ENCODE measurements around the gene MTHFD1L. TPM values are rescaled to one million over a fixed set of nuclear protein-coding genes. Genes with fewer than 3 reads are reported as not detected.

MTHFD1L gene
- total RNA-seq, 1 donor from 2014 or later = 28.1 TPM

DNA sequence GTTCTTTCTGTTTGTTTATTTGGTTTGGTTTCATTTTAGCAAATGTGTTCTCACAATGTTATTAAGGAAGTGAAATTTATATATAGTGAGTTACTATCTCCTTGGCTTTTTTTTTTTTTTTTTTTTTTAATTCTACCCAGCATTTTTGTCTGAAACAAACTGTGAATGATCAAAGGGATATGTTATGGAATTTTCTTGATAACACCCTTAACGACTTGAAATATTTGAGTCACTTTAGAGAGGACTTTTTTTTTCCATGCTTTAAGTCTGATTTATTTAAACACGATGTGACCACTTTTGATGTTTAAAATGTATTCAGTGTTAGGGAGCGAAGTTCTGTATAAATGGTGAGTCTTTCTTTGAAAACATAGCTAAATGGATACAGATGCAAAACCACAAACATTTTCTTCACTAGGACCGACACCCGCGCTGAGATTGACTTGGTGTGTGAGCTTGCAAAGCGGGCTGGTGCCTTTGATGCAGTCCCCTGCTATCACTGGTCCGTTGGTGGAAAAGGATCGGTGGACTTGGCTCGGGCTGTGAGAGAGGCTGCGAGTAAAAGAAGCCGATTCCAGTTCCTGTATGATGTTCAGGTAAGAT is 149.7 kb downstream of the MTHFD1L start:
- H3K4me3 Mint-ChIP-seq = no peak overlapping the region
- TF ChIP-seq, protein P1, sequence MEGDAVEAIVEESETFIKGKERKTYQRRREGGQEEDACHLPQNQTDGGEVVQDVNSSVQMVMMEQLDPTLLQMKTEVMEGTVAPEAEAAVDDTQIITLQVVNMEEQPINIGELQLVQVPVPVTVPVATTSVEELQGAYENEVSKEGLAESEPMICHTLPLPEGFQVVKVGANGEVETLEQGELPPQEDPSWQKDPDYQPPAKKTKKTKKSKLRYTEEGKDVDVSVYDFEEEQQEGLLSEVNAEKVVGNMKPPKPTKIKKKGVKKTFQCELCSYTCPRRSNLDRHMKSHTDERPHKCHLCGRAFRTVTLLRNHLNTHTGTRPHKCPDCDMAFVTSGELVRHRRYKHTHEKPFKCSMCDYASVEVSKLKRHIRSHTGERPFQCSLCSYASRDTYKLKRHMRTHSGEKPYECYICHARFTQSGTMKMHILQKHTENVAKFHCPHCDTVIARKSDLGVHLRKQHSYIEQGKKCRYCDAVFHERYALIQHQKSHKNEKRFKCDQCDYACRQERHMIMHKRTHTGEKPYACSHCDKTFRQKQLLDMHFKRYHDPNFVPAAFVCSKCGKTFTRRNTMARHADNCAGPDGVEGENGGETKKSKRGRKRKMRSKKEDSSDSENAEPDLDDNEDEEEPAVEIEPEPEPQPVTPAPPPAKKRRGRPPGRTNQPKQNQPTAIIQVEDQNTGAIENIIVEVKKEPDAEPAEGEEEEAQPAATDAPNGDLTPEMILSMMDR (conservative IDR thresholded peaks at IDR 0.05) = no peak
- H3K27ac Mint-ChIP-seq = peak overlapping the region; percentile 27
- H3K36me3 Mint-ChIP-seq = peaks cover 5% of the 10 kb centered on the region
- no peak for DNase-seq (ENCODE audit: extremely low spot score, unreplicated experiment)
- H3K4me1 Mint-ChIP-seq (ENCODE audit: unreplicated experiment) = peaks cover 17% of the 10 kb centered on the region
- no peaks in the 10 kb centered on the region for H3K9me3 Mint-ChIP-seq
- no peaks in the 10 kb centered on the region for H3K27me3 Mint-ChIP-seq

GRCh38 chr6:151016107-151016506 is 150.6 kb downstream of the MTHFD1L start:
- no peaks in the 10 kb centered on the region for H3K27me3 Mint-ChIP-seq
- no peak for DNase-seq (ENCODE audit: extremely low spot score, unreplicated experiment)
- peaks cover 21% of the 10 kb centered on the region for H3K4me1 Mint-ChIP-seq (ENCODE audit: unreplicated experiment)
- H3K4me3 Mint-ChIP-seq = no peak overlapping the region
- no peaks in the 10 kb centered on the region for H3K9me3 Mint-ChIP-seq
- H3K27ac Mint-ChIP-seq = no peak overlapping the region
- peaks cover 5% of the 10 kb centered on the region for H3K36me3 Mint-ChIP-seq
- TF ChIP-seq, protein P1 (conservative IDR thresholded peaks at IDR 0.05) = no peak

DNA sequence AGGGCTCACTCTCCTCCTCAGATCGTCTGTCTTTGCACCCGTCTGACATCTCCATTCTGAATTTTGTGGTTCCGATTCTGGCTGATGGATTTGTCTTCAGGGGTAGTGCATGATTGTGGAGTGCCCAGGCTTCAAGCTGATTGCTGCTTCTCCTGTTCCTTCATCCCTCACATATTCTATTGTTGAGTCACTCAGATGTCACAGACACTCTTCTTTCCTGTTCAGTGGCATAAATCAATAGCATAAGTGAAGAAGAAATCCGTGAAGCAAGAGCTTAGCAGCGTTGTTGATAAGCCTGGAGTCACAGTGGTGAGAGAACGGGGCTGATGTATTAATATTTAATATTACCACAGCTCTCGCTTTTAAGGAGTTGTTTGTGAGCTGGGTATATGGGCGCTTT is 152.5 kb downstream of the MTHFD1L start:
- H3K27ac Mint-ChIP-seq = no peak overlapping the region
- H3K4me3 Mint-ChIP-seq = no peak overlapping the region
- no peak for DNase-seq (ENCODE audit: extremely low spot score, unreplicated experiment)
- H3K4me1 Mint-ChIP-seq (ENCODE audit: unreplicated experiment) = peaks cover 35% of the 10 kb centered on the region
- H3K9me3 Mint-ChIP-seq = no peaks in the 10 kb centered on the region
- H3K27me3 Mint-ChIP-seq = no peaks in the 10 kb centered on the region
- TF ChIP-seq, protein P1 (conservative IDR thresholded peaks at IDR 0.05) = no peak
- H3K36me3 Mint-ChIP-seq = peaks cover 9% of the 10 kb centered on the region

GRCh38 chr6:151018911-151019782 is 153.6 kb downstream of the MTHFD1L start:
- H3K9me3 Mint-ChIP-seq = no peaks in the 10 kb centered on the region
- H3K27me3 Mint-ChIP-seq = no peaks in the 10 kb centered on the region
- H3K27ac Mint-ChIP-seq = no peak overlapping the region
- peaks cover 12% of the 10 kb centered on the region for H3K36me3 Mint-ChIP-seq
- no peak overlapping the region for H3K4me3 Mint-ChIP-seq
- H3K4me1 Mint-ChIP-seq (ENCODE audit: unreplicated experiment) = peaks cover 40% of the 10 kb centered on the region
- TF ChIP-seq, protein P1 (conservative IDR thresholded peaks at IDR 0.05) = no peak
- DNase-seq (ENCODE audit: extremely low spot score, unreplicated experiment) = no peak

DNA sequence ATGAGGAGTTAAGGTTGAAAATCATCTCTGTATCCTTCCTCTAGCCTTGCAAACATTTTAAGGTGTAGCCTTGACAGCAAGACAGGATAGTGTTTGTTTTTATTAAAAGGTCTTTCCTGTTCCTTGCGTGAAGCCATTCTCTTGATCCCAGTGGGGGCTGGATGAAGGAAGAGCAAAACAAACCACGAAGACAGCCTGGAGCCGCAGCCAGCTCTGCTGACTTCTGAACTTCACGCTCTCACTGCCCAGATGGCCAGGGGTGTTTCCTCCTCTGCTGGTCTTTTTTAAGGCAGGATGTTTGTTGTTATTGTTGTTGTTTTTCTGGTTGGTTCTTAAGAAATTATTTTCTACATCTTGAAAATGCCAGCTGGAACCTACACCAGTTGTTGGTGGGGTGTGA is 156.4 kb downstream of the MTHFD1L start:
- H3K4me3 Mint-ChIP-seq = peak overlapping the region; percentile 63
- TF ChIP-seq, protein P1 (conservative IDR thresholded peaks at IDR 0.05) = no peak

More for the DNA sequence above, 156.4 kb downstream of the MTHFD1L start:
- Mint-ChIP-seq H3K27me3 (no peaks in the 10 kb centered on the region), H3K36me3 (peaks cover 11% of the 10 kb centered on the region), H3K9me3 (no peaks in the 10 kb centered on the region), H3K27ac (peak overlapping the region; percentile 34), H3K4me1 (ENCODE audit: unreplicated experiment) (peaks cover 30% of the 10 kb centered on the region)
- no peak for DNase-seq (ENCODE audit: extremely low spot score, unreplicated experiment)

Measured in type B pancreatic cell (in vitro differentiated cells).